ENCODE measurements around the gene CCDC68. TPM values are rescaled to one million over a fixed set of nuclear protein-coding genes. Genes with fewer than 3 reads are reported as not detected.

CCDC68 gene
- total RNA-seq, 1 experiment from 2014 or later = 6.9 TPM

DNA sequence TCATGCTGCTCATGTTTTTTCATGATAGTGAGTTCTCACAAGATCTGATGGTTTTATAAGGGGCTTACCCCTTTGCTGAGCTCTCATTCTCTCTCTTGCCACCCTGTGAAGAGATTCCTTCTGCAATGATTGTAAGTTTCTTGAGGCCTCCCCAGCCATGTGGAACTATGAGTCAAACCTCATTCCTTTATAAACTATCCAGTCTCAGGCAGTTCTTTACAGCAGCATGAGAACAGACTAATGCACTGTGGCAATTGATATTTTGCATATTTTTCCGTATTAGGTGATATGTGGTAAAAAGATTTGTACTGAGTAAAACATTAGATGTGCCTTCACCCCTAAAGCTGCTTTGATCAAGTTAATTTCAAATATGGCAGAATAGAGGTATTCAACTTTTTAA is 82.2 kb downstream of the CCDC68 start:
- H3K36me3 ChIP-seq (ENCODE audit: control insufficient read depth, insufficient read depth, low read length) = no peaks in the 10 kb centered on the region
- H3K27me3 ChIP-seq (replicated peaks; ENCODE audit: control insufficient read depth, insufficient read depth, low read length) = no peaks in the 10 kb centered on the region
- ChIA-PET POLR2A (no interaction called here), CTCF (no interaction called here)
- no peak overlapping the region for H3K27ac Mint-ChIP-seq (ENCODE audit: unreplicated experiment)
- no TSS peak for BruUV-seq (replicated peaks)
- H3K4me3 ChIP-seq (ENCODE audit: low read depth, low read length) = no peak overlapping the region
- H3K9me3 Mint-ChIP-seq (ENCODE audit: unreplicated experiment) = no peaks in the 10 kb centered on the region
- no peaks in the 10 kb centered on the region for H3K4me1 ChIP-seq
- no peak overlapping the region for H3K4me3 Mint-ChIP-seq (ENCODE audit: unreplicated experiment)
- H3K36me3 Mint-ChIP-seq (ENCODE audit: insufficient read depth, unreplicated experiment) = no peaks in the 10 kb centered on the region
- H3K9me3 ChIP-seq = no peaks in the 10 kb centered on the region
- intact Hi-C loops (cut with micrococcal nuclease; ENCODE audit: unreplicated experiment) = no loop called here
- no peak for DNase-seq
- H3K27me3 Mint-ChIP-seq (ENCODE audit: insufficient read depth, unreplicated experiment) = no peaks in the 10 kb centered on the region
- H3K4me1 Mint-ChIP-seq (ENCODE audit: low read depth, unreplicated experiment) = no peaks in the 10 kb centered on the region
- TF ChIP-seq, protein P1, sequence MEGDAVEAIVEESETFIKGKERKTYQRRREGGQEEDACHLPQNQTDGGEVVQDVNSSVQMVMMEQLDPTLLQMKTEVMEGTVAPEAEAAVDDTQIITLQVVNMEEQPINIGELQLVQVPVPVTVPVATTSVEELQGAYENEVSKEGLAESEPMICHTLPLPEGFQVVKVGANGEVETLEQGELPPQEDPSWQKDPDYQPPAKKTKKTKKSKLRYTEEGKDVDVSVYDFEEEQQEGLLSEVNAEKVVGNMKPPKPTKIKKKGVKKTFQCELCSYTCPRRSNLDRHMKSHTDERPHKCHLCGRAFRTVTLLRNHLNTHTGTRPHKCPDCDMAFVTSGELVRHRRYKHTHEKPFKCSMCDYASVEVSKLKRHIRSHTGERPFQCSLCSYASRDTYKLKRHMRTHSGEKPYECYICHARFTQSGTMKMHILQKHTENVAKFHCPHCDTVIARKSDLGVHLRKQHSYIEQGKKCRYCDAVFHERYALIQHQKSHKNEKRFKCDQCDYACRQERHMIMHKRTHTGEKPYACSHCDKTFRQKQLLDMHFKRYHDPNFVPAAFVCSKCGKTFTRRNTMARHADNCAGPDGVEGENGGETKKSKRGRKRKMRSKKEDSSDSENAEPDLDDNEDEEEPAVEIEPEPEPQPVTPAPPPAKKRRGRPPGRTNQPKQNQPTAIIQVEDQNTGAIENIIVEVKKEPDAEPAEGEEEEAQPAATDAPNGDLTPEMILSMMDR (IDR thresholded peaks at IDR 0.05; ENCODE audit: insufficient read depth in 1 of 2, low read depth in 1 of 2, low read length in 1 of 2, severe bottlenecking in 1 of 2, unreplicated experiment in 1 of 2) = no peak

DNA sequence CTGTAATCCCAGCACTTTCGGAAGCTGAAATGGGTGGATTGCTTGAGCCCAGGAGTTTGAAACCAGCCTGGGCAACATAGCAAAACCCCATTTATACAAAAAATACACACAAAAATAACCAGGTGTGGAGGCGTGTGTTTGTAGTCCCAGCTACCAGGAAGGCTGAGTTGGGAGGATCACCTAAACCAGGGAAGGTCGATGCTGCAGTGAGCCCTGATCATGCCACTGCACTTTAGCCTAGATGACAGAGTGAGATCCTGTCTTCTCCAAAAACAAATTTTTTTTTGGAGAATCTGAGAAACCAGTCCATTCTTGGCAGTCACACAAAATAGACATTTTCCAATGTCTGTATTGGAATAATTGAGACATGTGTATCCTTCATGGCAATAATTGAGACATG is 84.2 kb downstream of the CCDC68 start:
- no peak overlapping the region for H3K27ac Mint-ChIP-seq (ENCODE audit: unreplicated experiment)
- no peaks in the 10 kb centered on the region for H3K9me3 Mint-ChIP-seq (ENCODE audit: unreplicated experiment)
- no peaks in the 10 kb centered on the region for H3K4me1 Mint-ChIP-seq (ENCODE audit: low read depth, unreplicated experiment)
- H3K27me3 Mint-ChIP-seq (ENCODE audit: insufficient read depth, unreplicated experiment) = no peaks in the 10 kb centered on the region
- CTCF ChIA-PET = no interaction called here
- no peak overlapping the region for H3K4me3 ChIP-seq (ENCODE audit: low read depth, low read length)
- no peak overlapping the region for H3K4me3 Mint-ChIP-seq (ENCODE audit: unreplicated experiment)
- no peaks in the 10 kb centered on the region for H3K36me3 ChIP-seq (ENCODE audit: control insufficient read depth, insufficient read depth, low read length)
- no peaks in the 10 kb centered on the region for H3K4me1 ChIP-seq
- POLR2A ChIA-PET = no interaction called here
- TF ChIP-seq, protein P1 (IDR thresholded peaks at IDR 0.05; ENCODE audit: insufficient read depth in 1 of 2, low read depth in 1 of 2, low read length in 1 of 2, severe bottlenecking in 1 of 2, unreplicated experiment in 1 of 2) = no peak
- DNase-seq = no peak
- no TSS peak for BruUV-seq (replicated peaks)
- no peaks in the 10 kb centered on the region for H3K9me3 ChIP-seq
- no peaks in the 10 kb centered on the region for H3K27me3 ChIP-seq (replicated peaks; ENCODE audit: control insufficient read depth, insufficient read depth, low read length)
- H3K36me3 Mint-ChIP-seq (ENCODE audit: insufficient read depth, unreplicated experiment) = no peaks in the 10 kb centered on the region
- intact Hi-C loops (cut with micrococcal nuclease; ENCODE audit: unreplicated experiment) = no loop called here

DNA sequence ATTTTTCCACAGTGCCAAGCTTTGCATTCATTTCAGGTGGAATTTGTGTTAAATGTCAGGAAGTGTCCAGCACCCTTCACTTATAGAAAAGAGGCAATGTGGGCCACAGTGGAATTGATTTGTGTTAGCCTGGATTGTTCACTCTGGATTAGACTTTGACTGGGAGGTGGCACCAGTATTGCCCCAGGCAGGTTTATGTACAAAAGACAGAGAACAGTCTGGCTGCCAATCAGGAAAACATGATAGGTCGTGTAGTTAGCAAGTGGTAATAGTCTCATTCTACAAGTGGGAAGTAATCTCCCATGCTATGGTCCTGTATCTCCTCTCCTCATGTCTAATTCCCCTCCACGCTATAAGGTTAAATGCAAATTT is 85.4 kb downstream of the CCDC68 start:
- ChIA-PET CTCF (no interaction called here), POLR2A (no interaction called here)
- no peak overlapping the region for H3K4me3 Mint-ChIP-seq (ENCODE audit: unreplicated experiment)
- BruUV-seq (replicated peaks) = no TSS peak
- no peak overlapping the region for H3K27ac Mint-ChIP-seq (ENCODE audit: unreplicated experiment)
- TF ChIP-seq, protein P1 (IDR thresholded peaks at IDR 0.05; ENCODE audit: insufficient read depth in 1 of 2, low read depth in 1 of 2, low read length in 1 of 2, severe bottlenecking in 1 of 2, unreplicated experiment in 1 of 2) = no peak
- no peaks in the 10 kb centered on the region for H3K4me1 Mint-ChIP-seq (ENCODE audit: low read depth, unreplicated experiment)
- H3K27me3 Mint-ChIP-seq (ENCODE audit: insufficient read depth, unreplicated experiment) = no peaks in the 10 kb centered on the region
- no peak for DNase-seq
- intact Hi-C loops (cut with micrococcal nuclease; ENCODE audit: unreplicated experiment) = no loop called here
- no peaks in the 10 kb centered on the region for H3K36me3 Mint-ChIP-seq (ENCODE audit: insufficient read depth, unreplicated experiment)
- no peaks in the 10 kb centered on the region for H3K36me3 ChIP-seq (ENCODE audit: control insufficient read depth, insufficient read depth, low read length)
- H3K4me1 ChIP-seq = no peaks in the 10 kb centered on the region
- H3K9me3 ChIP-seq = no peaks in the 10 kb centered on the region
- no peaks in the 10 kb centered on the region for H3K9me3 Mint-ChIP-seq (ENCODE audit: unreplicated experiment)
- H3K27me3 ChIP-seq (replicated peaks; ENCODE audit: control insufficient read depth, insufficient read depth, low read length) = no peaks in the 10 kb centered on the region
- no peak overlapping the region for H3K4me3 ChIP-seq (ENCODE audit: low read depth, low read length)

All from Caco-2 (cell line).